Psoas muscle (tissue), 8 donors: Measurements from ENCODE around the gene CFLAR. TPM values are rescaled to one million over a fixed set of nuclear protein-coding genes. Genes with fewer than 3 reads are reported as not detected.
A peak's percentile ranks its signal among the peaks of the same experiment; 100 is the strongest.

Source experiments
- ATAC-seq, 4 donors: fragments of 200-7000 bp; cut with Tn5 transposase; one replicate each; pipeline ENCODE4 v1.9.1; 2020; ENCODE audit warnings: moderate library complexity in 3 of 4, mild to moderate bottlenecking in 2 of 4
- DNase-seq, 2 donors: peaks; one replicate each; pipeline ENCODE4 v3.0.0-alpha.2; 2020
- H3K27ac ChIP-seq: fragments of 200-600 bp; one replicate; pipeline ENCODE4 v1.8.0; 2022
- H3K27me3 ChIP-seq, 3 donors: fragments of 200-600 bp in 1 of 3; one replicate each; pipeline versions ENCODE4 v1.6.1 to v1.8.0; 2013 to 2022; ENCODE audit warnings: low read length in 2 of 3, mild to moderate bottlenecking in 2 of 3, moderate library complexity in 1 of 3; ENCODE audit not compliant: insufficient read depth in 3 of 3
- H3K36me3 ChIP-seq, 2 donors: fragments of 200-600 bp in 1 of 2; one replicate each; pipeline versions ENCODE4 v1.6.1 to v1.8.0; 2013 to 2022; ENCODE audit warnings: low read depth in 1 of 2, mild to moderate bottlenecking in 1 of 2, moderate library complexity in 1 of 2; ENCODE audit not compliant: insufficient read depth in 1 of 2
- H3K4me1 ChIP-seq: fragments of 200-600 bp; one replicate; pipeline ENCODE4 v1.8.0; 2022
- H3K4me3 ChIP-seq: fragments of 200-600 bp; one replicate; pipeline ENCODE4 v1.8.0; 2022; ENCODE audit warnings: mild to moderate bottlenecking
- H3K9me3 ChIP-seq: fragments of 200-600 bp; one replicate; pipeline ENCODE4 v1.8.0; 2022
- CTCF ChIP-seq: fragments of 200-600 bp; IDR thresholded peaks from one replicate; pipeline ENCODE4 v1.8.0; 2022; ENCODE audit warnings: antibody characterized with exemption
- WGBS, 3 donors: extraction: QIAGEN DNeasy Blood & Tissue Kit; methylation state at CpG; one replicate each; pipeline versions ENCODE4 v1.1.6 to v1.1.7; 2013; 5-methylcytosine and 5-hydroxymethylcytosine counted together
- intact Hi-C, 2 donors: fragments of 100-400 bp; cut with DNase I; formaldehyde crosslinking; loops; one replicate each; pipeline versions ENCODE4 v1.11.0 to v1.14.2; 2022
- polyA plus RNA-seq, 3 donors: library from polyadenylated mRNA; stranded (reverse); fragments of 200-250 nt; gene quantifications; one replicate each; pipeline ENCODE4 v1.2.3, GENCODE V29; 2013
- total RNA-seq, 4 donors: library from RNA; stranded (reverse); fragmentation: NEBNext Ultra II Directional in 2 of 4; extraction: Animal tissue kit (Norgen Biotek cat#: 25700) in 2 of 4; gene quantifications; one replicate each; pipeline versions ENCODE4 v1.2.1 to v1.2.4, GENCODE V29; 2021 to 2023
- donor health status: healthy with polysubstance abuse.
- donor health status: DM: no; HTN: no; CAD: no; lungs with moderate emphysema.
- donor health status: Bipolar disorder and iron deficiency.
- donor health status: healthy.
- donor health status: DM: yes; HTN: yes; CAD: no.
- donor health status: DM: no; HTN: no; CAD: no.
- donor health status: DM: no; HTN: no; CAD: no.
- donor health status: DM: yes; HTN: yes; CAD: no.

CFLAR gene
- total and polyA plus RNA-seq, 7 donors: 84.7 to 358 (median 340) TPM

GRCh38 chr2:201150454-201151020 is 34.6 kb downstream of the CFLAR start:
- H3K27ac ChIP-seq: peak overlapping the region; percentile 76
- H3K27me3 ChIP-seq: no peaks in the 10 kb centered on the region
- peaks cover 50% of the 10 kb centered on the region for H3K4me1 ChIP-seq
- no peak for TF ChIP-seq CTCF
- peaks cover 16 to 100% of the 10 kb centered on the region in 2 donors for H3K36me3 ChIP-seq
- no peaks in the 10 kb centered on the region for H3K9me3 ChIP-seq
- DNase-seq (no peak), ATAC-seq (peak in 2 of 4 donors; percentile 3 to 10)
- WGBS, 3 donors: 72 to 93% (median 92%) methylated on average over 3 of the region's 3 CpGs
- intact Hi-C loops: loop anchor here (5.0 to 10.0 kb wide), 2 partner anchors 33 to 76 kb away; partner anchors contain the start of genes CFLAR (in 1 of the 2), HYCC2 (in 1 of the 2) and NDUFB3 (in 1 of the 2)
- peak overlapping the region; percentile 20 for H3K4me3 ChIP-seq

GRCh38 chr2:201151127-201151981 is 35.4 kb downstream of the CFLAR start:
- Histone ChIP-seq H3K27me3 (no peaks in the 10 kb centered on the region), H3K36me3 (peaks cover 16 to 100% of the 10 kb centered on the region in 2 donors), H3K27ac (peak overlapping the region; percentile 76), H3K4me3 (peak overlapping the region; percentile 20), H3K4me1 (peaks cover 42% of the 10 kb centered on the region), H3K9me3 (no peaks in the 10 kb centered on the region)
- peak; percentile 20 to 34 (median 26) for ATAC-seq
- intact Hi-C loops: loop anchor here (5.0 to 10.0 kb wide), 2 partner anchors 34 to 77 kb away; partner anchors contain the start of genes CFLAR (in 1 of the 2), HYCC2 (in 1 of the 2) and NDUFB3 (in 1 of the 2)
- no peak for TF ChIP-seq CTCF
- WGBS, 3 donors: 61 to 75% (median 69%) methylated on average over 8 of the region's 8 CpGs
- no peak for DNase-seq

GRCh38 chr2:201152517-201152916 is 36.6 kb downstream of the CFLAR start:
- ATAC-seq (peak in 2 of 4 donors; percentile 2 to 7), DNase-seq (no peak)
- Histone ChIP-seq H3K27ac (peak overlapping the region; percentile 76), H3K36me3 (peaks cover 18 to 100% of the 10 kb centered on the region in 2 donors), H3K4me3 (no peak overlapping the region), H3K4me1 (peaks cover 44% of the 10 kb centered on the region), H3K27me3 (no peaks in the 10 kb centered on the region), H3K9me3 (no peaks in the 10 kb centered on the region)
- 90 to 95% (median 92%) methylated on average over 1 of the region's 1 CpG for WGBS, 3 donors
- TF ChIP-seq CTCF: no peak
- intact Hi-C loops: loop anchor here (5.0 to 10.0 kb wide), 2 partner anchors 35 to 78 kb away; partner anchors contain the start of genes CFLAR (in 1 of the 2), HYCC2 (in 1 of the 2) and NDUFB3 (in 1 of the 2)

- WGBS, 3 donors: 75 to 81% (median 78%) methylated on average over 6 of the region's 6 CpGs
- Histone ChIP-seq H3K36me3 (peaks cover 18 to 100% of the 10 kb centered on the region in 2 donors), H3K4me1 (peaks cover 48% of the 10 kb centered on the region), H3K4me3 (no peak overlapping the region), H3K27me3 (no peaks in the 10 kb centered on the region), H3K9me3 (no peaks in the 10 kb centered on the region), H3K27ac (peak overlapping the region; percentile 76)
- DNase-seq (no peak), ATAC-seq (no peak)
- intact Hi-C loops: loop anchor here (5.0 to 10.0 kb wide), 2 partner anchors 36 to 78 kb away; partner anchors contain the start of genes CFLAR (in 1 of the 2), HYCC2 (in 1 of the 2) and NDUFB3 (in 1 of the 2)
- TF ChIP-seq CTCF: no peak
These were observed 37.2 kb downstream of the CFLAR start for GRCh38 chr2:201152999-201153815.
